Endothelial cell of umbilical vein (primary cell): Measurements from ENCODE around the gene ARHGAP45. TPM values are rescaled to one million over a fixed set of nuclear protein-coding genes. Genes with fewer than 3 reads are reported as not detected.

Experiments used
- BruUV-seq: library from RNA; stranded (reverse); fragments of 400-500 nt; replicated peaks from 2 replicates; lab custom pipeline; 2021; lab: Mats Ljungman, UMichigan
- CTCF ChIA-PET: fragments of 300-600, 350-600 bp; sonication (Branson Sonifier 250); formaldehyde crosslinking; loops from one replicate; lab custom pipeline; 2021; ENCODE audit warnings: antibody characterized with exemption, inconsistent platforms; lab: Charles Lee
- POLR2A ChIA-PET: fragments of 300-600, 350-600 bp; sonication (Branson Sonifier 250); formaldehyde crosslinking; loops from one replicate; lab custom pipeline; 2021; ENCODE audit warnings: antibody characterized with exemption, inconsistent platforms; lab: Charles Lee
- DNase-seq: peaks from one replicate; pipeline ENCODE4 v3.0.0-alpha.2; 2011; ENCODE audit warnings: low read depth, low spot score
- FAIRE-seq: peaks from 2 replicates; lab custom pipeline; 2011; peaks lifted over from hg19 to GRCh38; lab: Jason Lieb, UNC
- H2AFZ ChIP-seq: 2 replicates; pipeline ENCODE4 v1.6.0; 2012; ENCODE audit warnings: low read depth, low read length, control low read depth, inconsistent platforms
- H3K27ac ChIP-seq: 2 replicates; pipeline ENCODE4 v1.5.1; 2011; ENCODE audit warnings: low read depth, mild to moderate bottlenecking, control low read depth, low read length, moderate library complexity; ENCODE audit not compliant: insufficient read depth
- H3K27me3 ChIP-seq, 2 experiments: 2 replicates each; pipeline versions ENCODE4 v1.6.0 to v1.6.1; 2011; ENCODE audit warnings: low read length in 2 of 2, mixed read lengths in 1 of 2; ENCODE audit not compliant: control insufficient read depth in 2 of 2, insufficient read depth in 2 of 2
- H3K36me3 ChIP-seq, 2 experiments: 2 replicates in 1 of 2; 3 replicates in 1 of 2; pipeline ENCODE4 v1.5.1; 2011; ENCODE audit warnings: low read length in 2 of 2, mild to moderate bottlenecking in 1 of 2, moderate library complexity in 1 of 2; ENCODE audit not compliant: control insufficient read depth in 2 of 2, insufficient read depth in 2 of 2; ENCODE audit errors: extremely low read depth in 1 of 2
- H3K4me1 ChIP-seq: 3 replicates; pipeline ENCODE4 v1.5.1; 2011; ENCODE audit warnings: mild to moderate bottlenecking, low read length; ENCODE audit not compliant: control insufficient read depth, insufficient read depth; ENCODE audit errors: extremely low read depth
- H3K4me2 ChIP-seq: 2 replicates; pipeline ENCODE4 v1.6.1; 2011; ENCODE audit warnings: low read length, control low read depth, mixed read lengths; ENCODE audit not compliant: insufficient read depth
- H3K4me3 ChIP-seq, 3 experiments: fragments of 200-600 bp in 1 of 3; sonication (generic), shearing (Covaris generic) in 1 of 3; replicated peaks in 1 of 3; 2 replicates each; pipeline ENCODE4 v1.5.1; 2011 to 2016; ENCODE audit warnings: control low read depth in 3 of 3, low read length in 3 of 3, mild to moderate bottlenecking in 2 of 3, inconsistent platforms in 1 of 3, low read depth in 1 of 3, moderate library complexity in 1 of 3; ENCODE audit not compliant: insufficient read depth in 1 of 3
- H3K79me2 ChIP-seq: 2 replicates; pipeline ENCODE4 v1.6.0; 2012; ENCODE audit warnings: low read length, inconsistent platforms; ENCODE audit not compliant: control insufficient read depth, insufficient read depth
- H3K9ac ChIP-seq: replicated peaks from 2 replicates; pipeline ENCODE3; 2011; ENCODE audit warnings: low read length, control low read depth; ENCODE audit not compliant: insufficient read depth; ENCODE audit errors: extremely low read depth
- H3K9me1 ChIP-seq: replicated peaks from 3 replicates; pipeline ENCODE4 v1.6.0; 2011; ENCODE audit warnings: mild to moderate bottlenecking, low read length; ENCODE audit not compliant: control insufficient read depth, insufficient read depth; ENCODE audit errors: extremely low read depth
- H3K9me3 ChIP-seq: replicated peaks from 2 replicates; pipeline ENCODE4 v1.5.1; 2012; ENCODE audit warnings: low read length, inconsistent platforms; ENCODE audit not compliant: control insufficient read depth, insufficient read depth
- H4K20me1 ChIP-seq: replicated peaks from 2 replicates; pipeline ENCODE3; 2011; ENCODE audit warnings: mild to moderate bottlenecking, low read length; ENCODE audit not compliant: control insufficient read depth, insufficient read depth; ENCODE audit errors: extremely low read depth
- CTCF ChIP-seq, 2 donors: IDR thresholded peaks; 1 replicate in 1 of 2; 2 replicates in 1 of 2; pipeline ENCODE4 v1.5.1; 2011; ENCODE audit warnings: low read length in 2 of 2, mild to moderate bottlenecking in 2 of 2, moderate library complexity in 2 of 2, control low read depth in 1 of 2, inconsistent platforms in 1 of 2, low read depth in 1 of 2; ENCODE audit not compliant: insufficient read depth in 1 of 2; ENCODE audit errors: extremely low read depth in 1 of 2
- EZH2 ChIP-seq: IDR thresholded peaks from 2 replicates; pipeline ENCODE4 v1.6.1; 2012; ENCODE audit warnings: borderline replicate concordance, low read depth, mild to moderate bottlenecking, moderate library complexity, low read length, inconsistent platforms; ENCODE audit not compliant: severe bottlenecking
- FOS ChIP-seq: IDR thresholded peaks from 2 replicates; pipeline ENCODE4 v1.6.1; 2011; ENCODE audit warnings: mild to moderate bottlenecking, low read length, moderate library complexity, borderline replicate concordance; ENCODE audit not compliant: insufficient read depth
- GATA2 ChIP-seq: IDR thresholded peaks from 2 replicates; pipeline ENCODE4 v1.7.0; 2011; ENCODE audit warnings: low read depth, mild to moderate bottlenecking, moderate library complexity, mixed read lengths, low read length; ENCODE audit not compliant: insufficient read length, insufficient read depth
- JUN ChIP-seq: IDR thresholded peaks from 2 replicates; pipeline ENCODE4 v1.6.1; 2011; ENCODE audit warnings: borderline replicate concordance, low read depth; ENCODE audit not compliant: insufficient read length, insufficient read depth
- MAX ChIP-seq: IDR thresholded peaks from 2 replicates; pipeline ENCODE4 v1.6.1; 2011; ENCODE audit not compliant: insufficient read depth, insufficient read length
- MYC ChIP-seq: IDR thresholded peaks from one replicate; pipeline ENCODE4 v1.6.1; 2011; ENCODE audit warnings: mild to moderate bottlenecking, low read depth, low read length
- POLR2A ChIP-seq: IDR thresholded peaks from 2 replicates; pipeline ENCODE4 v1.6.1; 2012; ENCODE audit warnings: low read depth, mild to moderate bottlenecking, control low read depth, low read length
- POLR2AphosphoS5 ChIP-seq: IDR thresholded peaks from 2 replicates; pipeline ENCODE4 v1.6.1; 2012; ENCODE audit warnings: low read depth, mild to moderate bottlenecking, control low read depth, low read length, moderate library complexity; ENCODE audit not compliant: insufficient read depth
- dilution Hi-C: fragments of 300-500 bp; cut with MboI; formaldehyde crosslinking; loops from one replicate; pipeline ENCODE4 v1.15.0; 2019; ENCODE audit warnings: low sequenced_read_pairs; ENCODE audit not compliant: extremely low pct_ligation_motif_present
- intact Hi-C: fragments of 100-400 bp; cut with micrococcal nuclease; formaldehyde crosslinking; loops from one replicate; pipeline ENCODE4 v1.10.0; 2022
- polyA plus RNA-seq, 4 experiments: library from polyadenylated mRNA; depleted of rRNA in 3 of 4; stranded (reverse) in 3 of 4; unstranded in 1 of 4; fragments of >200 nt; gene quantifications; 2 replicates each; pipeline versions ENCODE4 v1.2.1 to v1.2.3, GENCODE V29; 2011 to 2012; ENCODE audit warnings: missing spikeins in 1 of 4
- total RNA-seq: library from RNA; stranded (reverse); gene quantifications from 2 replicates; pipeline ENCODE4 v1.2.3, GENCODE V29; 2021

Gene ARHGAP45
- total and polyA plus RNA-seq, 2 donors (not counting 3 experiments of a cell fraction or from before 2014, with no cell fraction given), result 7.5 to 10.4 TPM

GRCh38 chr19:1017906-1018305 is 49.1 kb upstream of the ARHGAP45 start:
- H3K79me2 ChIP-seq, result peaks cover 78% of the 10 kb centered on the region
- intact Hi-C loops, result no loop called here
- no peaks in the 10 kb centered on the region for H3K9me3 ChIP-seq
- H3K27ac ChIP-seq, result no peak overlapping the region
- H2AFZ ChIP-seq, result no peak overlapping the region
- H4K20me1 ChIP-seq, result no peaks in the 10 kb centered on the region
- no peak for TF ChIP-seq POLR2A
- no peak for TF ChIP-seq EZH2
- no peak for TF ChIP-seq CTCF (IDR thresholded peaks at IDR 0.05; ENCODE audit: extremely low read depth in 1 of 2, insufficient read depth in 1 of 2, low read depth in 1 of 2, low read length in 2 of 2)
- no peak for TF ChIP-seq MYC
- TF ChIP-seq MAX, result no peak
- TF ChIP-seq POLR2AphosphoS5, result no peak
- no peak for TF ChIP-seq JUN
- TF ChIP-seq FOS, result no peak
- no peak for TF ChIP-seq GATA2
- dilution Hi-C loops, result no loop called here
- POLR2A ChIA-PET, result no interaction called here
- FAIRE-seq (no peak), DNase-seq (no peak)
- H3K4me1 ChIP-seq, result peaks cover 40% of the 10 kb centered on the region
- CTCF ChIA-PET, result no interaction called here
- no TSS peak for BruUV-seq
- peaks cover 0 to 13% of the 10 kb centered on the region in 2 experiments for H3K36me3 ChIP-seq
- no peaks in the 10 kb centered on the region for H3K27me3 ChIP-seq
- H3K4me2 ChIP-seq, result no peak overlapping the region
- H3K9ac ChIP-seq, result no peak overlapping the region
- no peak overlapping the region for H3K4me3 ChIP-seq
- H3K9me1 ChIP-seq, result no peaks in the 10 kb centered on the region
